ENCODE data around the gene GJC1. TPM values are rescaled to one million over a fixed set of nuclear protein-coding genes. Genes with fewer than 3 reads are reported as not detected.

Gene GJC1
- total RNA-seq, 1 experiment from 2014 or later: 119 TPM

GRCh38 chr17:44847586-44847985, 17.5 kb upstream of the GJC1 start, which contains the start of gene HIGD1B:
Gene HIGD1B, plus strand, starts transcription at chr17:44847883. Its CDS starts 270 bp downstream, at chr17:44848153.
- no peak within 1 kb of the TSS for H3K27ac ChIP-seq (ENCODE audit: insufficient read length, low read depth, low read length)
- no peak within 1 kb of the TSS for H2AK5ac ChIP-seq (ENCODE audit: insufficient read length, low read length)
- no peak within 1 kb of the TSS for H3K23ac ChIP-seq (ENCODE audit: insufficient read length, low read depth, low read length)
- Mint-ChIP-seq H3K4me1 (peaks cover 28 to 33% of the 10 kb centered on the region in 2 experiments), H3K27ac (peak within 1 kb of the TSS in 1 of 3 experiments; percentile 28; a peak in 2 of 7 replicates), H3K4me3 (no peak within 1 kb of the TSS), H3K27me3 (ENCODE audit: low read depth) (peaks cover 4% of the 10 kb centered on the region; the same call in 1 of the 2 replicates), H3K36me3 (ENCODE audit: insufficient read depth in 1 of 3, low read depth in 3 of 3) (peaks cover 16 to 31% (median 25%) of the 10 kb centered on the region in 3 experiments), H3K9me3 (no peaks in the 10 kb centered on the region)
- H3K79me1 ChIP-seq (ENCODE audit: insufficient read depth, low read depth, low read length, poor library complexity, severe bottlenecking): no peaks in the 10 kb centered on the region
- no peaks in the 10 kb centered on the region for H4K20me1 ChIP-seq (ENCODE audit: control insufficient read depth, insufficient read depth, insufficient read length)
- H4K5ac ChIP-seq (ENCODE audit: insufficient read length, low read depth, low read length): no peak within 1 kb of the TSS
- no peak within 1 kb of the TSS for H3K14ac ChIP-seq (ENCODE audit: insufficient read depth, low read length)
- H3K27me3 ChIP-seq (ENCODE audit: insufficient read depth, low read length): no peaks in the 10 kb centered on the region
- no peak within 1 kb of the TSS for H3T11ph ChIP-seq (ENCODE audit: low read length)
- whole genome bisulfite sequencing (ENCODE audit: extremely low coverage, insufficient read length, low lambda C conversion rate): no CpG with 5 or more reads among the region's 2 CpGs
- H3K4me2 ChIP-seq (ENCODE audit: insufficient read depth, insufficient read length, low read length): no peak within 1 kb of the TSS
- H3K18ac ChIP-seq (ENCODE audit: insufficient read length, low read depth, low read length): no peak within 1 kb of the TSS
- H3K4me1 ChIP-seq (ENCODE audit: insufficient read depth, low read length): peaks cover 12% of the 10 kb centered on the region; the same call in 1 of the 2 replicates
- DNase-seq: no peak
- H4K91ac ChIP-seq (ENCODE audit: insufficient read length, low read depth, low read length): no peak within 1 kb of the TSS
- TF ChIP-seq, protein P1, sequence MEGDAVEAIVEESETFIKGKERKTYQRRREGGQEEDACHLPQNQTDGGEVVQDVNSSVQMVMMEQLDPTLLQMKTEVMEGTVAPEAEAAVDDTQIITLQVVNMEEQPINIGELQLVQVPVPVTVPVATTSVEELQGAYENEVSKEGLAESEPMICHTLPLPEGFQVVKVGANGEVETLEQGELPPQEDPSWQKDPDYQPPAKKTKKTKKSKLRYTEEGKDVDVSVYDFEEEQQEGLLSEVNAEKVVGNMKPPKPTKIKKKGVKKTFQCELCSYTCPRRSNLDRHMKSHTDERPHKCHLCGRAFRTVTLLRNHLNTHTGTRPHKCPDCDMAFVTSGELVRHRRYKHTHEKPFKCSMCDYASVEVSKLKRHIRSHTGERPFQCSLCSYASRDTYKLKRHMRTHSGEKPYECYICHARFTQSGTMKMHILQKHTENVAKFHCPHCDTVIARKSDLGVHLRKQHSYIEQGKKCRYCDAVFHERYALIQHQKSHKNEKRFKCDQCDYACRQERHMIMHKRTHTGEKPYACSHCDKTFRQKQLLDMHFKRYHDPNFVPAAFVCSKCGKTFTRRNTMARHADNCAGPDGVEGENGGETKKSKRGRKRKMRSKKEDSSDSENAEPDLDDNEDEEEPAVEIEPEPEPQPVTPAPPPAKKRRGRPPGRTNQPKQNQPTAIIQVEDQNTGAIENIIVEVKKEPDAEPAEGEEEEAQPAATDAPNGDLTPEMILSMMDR (conservative IDR thresholded peaks at IDR 0.05): no peak
- no peaks in the 10 kb centered on the region for H3K9me3 ChIP-seq (ENCODE audit: control insufficient read depth, low read depth, low read length)
- H3K9ac ChIP-seq (ENCODE audit: extremely low read depth, insufficient read length, low read length): no peak within 1 kb of the TSS
- H2BK15ac ChIP-seq (ENCODE audit: low read depth, low read length): no peak within 1 kb of the TSS
- H2AFZ ChIP-seq (ENCODE audit: low read length): no peak within 1 kb of the TSS
- H2BK120ac ChIP-seq (ENCODE audit: low read depth, low read length, poor library complexity, severe bottlenecking): no peak within 1 kb of the TSS
- H3K4ac ChIP-seq (ENCODE audit: low read depth, low read length): no peak within 1 kb of the TSS
- no peak within 1 kb of the TSS for H2BK12ac ChIP-seq (ENCODE audit: insufficient read length, low read depth, low read length)
- no peak within 1 kb of the TSS for H2BK5ac ChIP-seq (ENCODE audit: insufficient read length, low read length)
- H2BK20ac ChIP-seq (ENCODE audit: low read depth, low read length, poor library complexity, severe bottlenecking): no peak within 1 kb of the TSS
- H3K79me2 ChIP-seq (ENCODE audit: insufficient read depth, low read length): no peaks in the 10 kb centered on the region
- H3K23me2 ChIP-seq (ENCODE audit: insufficient read length, low read depth, low read length, poor library complexity, severe bottlenecking): no peaks in the 10 kb centered on the region
- no peak within 1 kb of the TSS for H4K8ac ChIP-seq (replicated peaks; ENCODE audit: insufficient read length, low read depth, low read length)
- H3K56ac ChIP-seq (ENCODE audit: insufficient read length, low read depth, low read length): no peak within 1 kb of the TSS
